NCI-H2107 (cell line): ENCODE data around the gene SAG.

Experiments
- DNase-seq: peaks from one replicate; lab custom pipeline; 2025; lab: John Stamatoyannopoulos, UW

SAG gene

GRCh38 chr2:233380995-233381637, 73.5 kb downstream of the SAG start:
- DNase-seq, result no peak

GRCh38 chr2:233381638-233381995, 74.0 kb downstream of the SAG start:
- no peak for DNase-seq

- DNase-seq, result no peak
Observed at GRCh38 chr2:233384015-233384414, 76.4 kb downstream of the SAG start.

- no peak for DNase-seq
Observed at GRCh38 chr2:233384811-233385488, 77.3 kb downstream of the SAG start.

- DNase-seq, result no peak
Observed at GRCh38 chr2:233385489-233386044, 78.0 kb downstream of the SAG start.

- no peak for DNase-seq
Observed at GRCh38 chr2:233386382-233387041, 78.9 kb downstream of the SAG start.

- no peak for DNase-seq
Observed at GRCh38 chr2:233387225-233387624, 79.6 kb downstream of the SAG start.

GRCh38 chr2:233387667-233388528, 80.3 kb downstream of the SAG start:
- no peak for DNase-seq

GRCh38 chr2:233389601-233390125, 82.0 kb downstream of the SAG start:
- DNase-seq, result no peak

GRCh38 chr2:233395687-233396086, 88.1 kb downstream of the SAG start:
- DNase-seq, result no peak
